Smooth muscle cell of the umbilical artery (primary cell): ENCODE data around the gene C1orf105. TPM values are rescaled to one million over a fixed set of nuclear protein-coding genes. Genes with fewer than 3 reads are reported as not detected.

Experiments used
- total RNA-seq: library from RNA; depleted of rRNA; stranded (reverse); fragments of >200 nt; gene quantifications from 2 replicates; pipeline ENCODE4 v1.2.3, GENCODE V29; 2014

Gene C1orf105
- total RNA-seq: not detected in 2 replicates

GRCh38 chr1:172420385-172420784 lies at the start of gene C1orf105:
C1orf105 (plus strand) TSS chr1:172420685; CDS start chr1:172420886, 201 bp downstream.

GRCh38 chr1:172443666-172444453 lies 23.4 kb downstream of the C1orf105 start, which contains the start of gene PIGC:
PIGC (minus strand) TSS chr1:172444069; CDS start chr1:172442622, 1,447 bp downstream.

Other genes starting within 250 kb of the C1orf105 start
- gene PIGC, start 23.4 kb downstream of the C1orf105 start, total RNA-seq: 11.9 and 16.0 TPM in 2 replicates
- 46.9 and 52.5 TPM in 2 replicates for gene SUCO, start 112.5 kb downstream of the C1orf105 start, total RNA-seq
- gene FASLG, start 238.4 kb downstream of the C1orf105 start, total RNA-seq: not detected in 2 replicates